Right atrium auricular region (tissue), 2 donors: Measurements from ENCODE around the gene DUT. TPM values are rescaled to one million over a fixed set of nuclear protein-coding genes. Genes with fewer than 3 reads are reported as not detected.

Experiments
- DNase-seq: peaks from one replicate; pipeline ENCODE4 v3.0.0-alpha.2; 2019; ENCODE audit warnings: low spot score
- H3K27ac ChIP-seq, 2 donors: fragments of 200-600 bp; sonication (generic); 1 replicate in 1 of 2; 2 replicates in 1 of 2; pipeline ENCODE4 v1.5.1; 2016 to 2019
- H3K27me3 ChIP-seq, 2 donors: fragments of 200-600 bp; sonication (generic); one replicate each; pipeline versions ENCODE4 v1.5.1 to v1.6.0; 2017 to 2019
- H3K36me3 ChIP-seq: fragments of 200-600 bp; sonication (generic); one replicate; pipeline ENCODE4 v1.5.1; 2016
- H3K4me1 ChIP-seq, 2 donors: fragments of 200-600 bp; sonication (generic); one replicate each; pipeline versions ENCODE4 v1.5.1 to v1.6.0; 2017 to 2019
- H3K4me3 ChIP-seq, 2 donors: fragments of 200-600 bp; sonication (generic); 1 replicate in 1 of 2; 2 replicates in 1 of 2; pipeline ENCODE4 v1.5.1; 2017 to 2019; ENCODE audit warnings: mild to moderate bottlenecking in 1 of 2, moderate library complexity in 1 of 2
- H3K9me3 ChIP-seq, 2 donors: fragments of 200-600 bp; sonication (generic); one replicate each; pipeline ENCODE4 v1.5.1; 2019
- CTCF ChIP-seq, 2 donors: fragments of 200-600 bp; sonication (generic); IDR thresholded peaks; one replicate each; pipeline ENCODE4 v1.5.1; 2019; ENCODE audit warnings: antibody characterized with exemption in 2 of 2
- total RNA-seq, 2 donors: library from RNA; depleted of rRNA; stranded (reverse); fragments of >200 nt; gene quantifications; one replicate each; pipeline ENCODE4 v1.1.0, GENCODE V29; 2016

Gene DUT
- total RNA-seq, 2 donors from 2014 or later: 64.5 to 109 TPM

- H3K27ac ChIP-seq: no peak overlapping the region
- no peaks in the 10 kb centered on the region for H3K27me3 ChIP-seq
- H3K36me3 ChIP-seq: no peaks in the 10 kb centered on the region
- no peak for DNase-seq
- no peak for TF ChIP-seq CTCF (IDR thresholded peaks at IDR 0.05)
- H3K9me3 ChIP-seq: no peaks in the 10 kb centered on the region
- H3K4me1 ChIP-seq: no peaks in the 10 kb centered on the region
- H3K4me3 ChIP-seq: no peak overlapping the region
Measured at GRCh38 chr15:48306639-48307038, 24.6 kb upstream of the DUT start.

DNA sequence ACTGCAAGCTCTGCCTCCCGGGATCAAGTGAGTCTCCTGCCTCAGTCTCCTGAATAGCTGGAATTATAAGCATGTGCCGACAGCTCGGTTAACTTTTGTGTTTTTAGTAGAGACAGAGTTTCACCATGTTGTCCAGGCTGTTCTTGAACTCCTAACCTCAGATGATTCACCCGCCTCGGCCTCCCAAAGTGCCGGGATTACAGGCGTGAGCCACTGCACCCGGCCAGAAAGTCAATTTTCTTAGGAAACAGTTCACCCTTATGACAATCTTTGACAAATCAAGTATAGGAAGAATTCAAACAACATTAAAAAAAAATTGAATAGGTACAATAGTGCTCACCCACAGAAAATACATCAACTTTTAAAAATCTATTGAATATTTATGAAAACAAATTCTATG lies 23.6 kb upstream of the DUT start:
- H3K27ac ChIP-seq: no peak overlapping the region
- TF ChIP-seq CTCF (IDR thresholded peaks at IDR 0.05): no peak
- no peaks in the 10 kb centered on the region for H3K9me3 ChIP-seq
- H3K36me3 ChIP-seq: no peaks in the 10 kb centered on the region
- no peaks in the 10 kb centered on the region for H3K4me1 ChIP-seq
- no peak overlapping the region for H3K4me3 ChIP-seq
- no peaks in the 10 kb centered on the region for H3K27me3 ChIP-seq
- DNase-seq: no peak

DNA sequence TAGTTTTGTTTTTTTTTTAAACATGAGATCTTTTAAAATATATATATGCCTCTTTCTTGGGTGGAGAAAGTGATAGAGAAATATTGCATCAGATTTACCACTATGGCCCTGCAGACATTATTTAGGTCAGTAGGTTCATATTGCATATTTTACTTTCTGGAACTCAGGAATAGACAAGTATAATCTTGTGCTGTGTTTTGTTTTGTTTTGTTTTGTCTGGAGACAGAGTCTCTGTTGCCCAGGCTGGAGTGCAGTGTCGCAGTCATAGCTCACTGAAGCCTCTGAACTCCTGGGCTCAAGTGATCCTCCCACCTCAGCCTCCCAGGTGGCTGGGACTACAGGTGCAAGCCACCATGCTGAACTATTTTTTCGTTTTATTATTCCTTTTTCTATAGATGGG lies 21.5 kb upstream of the DUT start:
- no peak for DNase-seq
- H3K4me3 ChIP-seq: no peak overlapping the region
- no peaks in the 10 kb centered on the region for H3K36me3 ChIP-seq
- no peak overlapping the region for H3K27ac ChIP-seq
- no peaks in the 10 kb centered on the region for H3K9me3 ChIP-seq
- no peak for TF ChIP-seq CTCF (IDR thresholded peaks at IDR 0.05)
- no peaks in the 10 kb centered on the region for H3K27me3 ChIP-seq
- no peaks in the 10 kb centered on the region for H3K4me1 ChIP-seq

DNA sequence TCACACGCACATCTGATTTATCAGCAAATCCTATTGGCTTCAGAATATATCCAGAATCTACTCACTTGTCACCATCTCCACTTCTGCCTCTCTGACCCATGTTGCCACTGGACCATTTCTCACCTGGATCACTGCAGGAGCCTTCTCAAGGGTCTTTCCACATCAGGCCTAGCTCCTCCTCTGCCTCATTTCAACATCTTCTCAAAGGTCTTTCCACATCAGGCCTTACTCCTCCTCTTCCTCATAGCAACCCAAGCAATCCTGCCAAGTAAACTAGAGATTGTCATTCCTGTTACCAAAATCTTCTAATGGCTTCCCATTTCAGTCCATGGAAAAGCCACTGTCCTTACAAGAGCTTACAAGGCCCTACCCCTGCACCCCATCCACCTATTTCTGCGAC lies 18.0 kb upstream of the DUT start:
- Histone ChIP-seq H3K4me1 (no peaks in the 10 kb centered on the region), H3K9me3 (no peaks in the 10 kb centered on the region), H3K27ac (no peak overlapping the region), H3K4me3 (no peak overlapping the region), H3K36me3 (no peaks in the 10 kb centered on the region), H3K27me3 (no peaks in the 10 kb centered on the region)
- no peak for TF ChIP-seq CTCF (IDR thresholded peaks at IDR 0.05)
- no peak for DNase-seq

- no peaks in the 10 kb centered on the region for H3K4me1 ChIP-seq
- H3K4me3 ChIP-seq: no peak overlapping the region
- no peaks in the 10 kb centered on the region for H3K36me3 ChIP-seq
- DNase-seq: no peak
- no peak for TF ChIP-seq CTCF (IDR thresholded peaks at IDR 0.05)
- no peaks in the 10 kb centered on the region for H3K27me3 ChIP-seq
- H3K27ac ChIP-seq: no peak overlapping the region
- no peaks in the 10 kb centered on the region for H3K9me3 ChIP-seq
Measured at GRCh38 chr15:48315041-48315440, 16.2 kb upstream of the DUT start.

GRCh38 chr15:48317221-48317620 lies 14.0 kb upstream of the DUT start:
- no peaks in the 10 kb centered on the region for H3K4me1 ChIP-seq
- no peaks in the 10 kb centered on the region for H3K9me3 ChIP-seq
- no peaks in the 10 kb centered on the region for H3K27me3 ChIP-seq
- no peak overlapping the region for H3K4me3 ChIP-seq
- no peaks in the 10 kb centered on the region for H3K36me3 ChIP-seq
- no peak for TF ChIP-seq CTCF (IDR thresholded peaks at IDR 0.05)
- DNase-seq: no peak
- H3K27ac ChIP-seq: no peak overlapping the region
